Loucy (cell line): ENCODE results near the gene UBAP2.
A peak's percentile ranks its signal among the peaks of the same experiment; 100 is the strongest.

Experiments used
- H2AFZ ChIP-seq: fragments of 200-600 bp; sonication (generic); 2 replicates; pipeline ENCODE4 v1.6.0; 2016; ENCODE audit warnings: antibody characterized with exemption, mild to moderate bottlenecking, low read length, moderate library complexity
- H3F3A ChIP-seq: fragments of 200-600 bp; 2 replicates; pipeline ENCODE4 v1.6.0; 2016; ENCODE audit warnings: antibody characterized with exemption, low read depth, mild to moderate bottlenecking
- H3K27me3 ChIP-seq: fragments of 200-600 bp; sonication (generic); 2 replicates; pipeline ENCODE4 v1.6.1; 2014; ENCODE audit warnings: low read length, mild to moderate bottlenecking; ENCODE audit not compliant: insufficient read depth, poor library complexity, severe bottlenecking
- H3K36me3 ChIP-seq: fragments of 200-600 bp; sonication (generic); 2 replicates; pipeline ENCODE4 v1.6.1; 2016; ENCODE audit warnings: low read length; ENCODE audit not compliant: insufficient read depth
- H3K4me1 ChIP-seq: fragments of 200-600 bp; sonication (generic); 2 replicates; pipeline ENCODE4 v1.5.1; 2014; ENCODE audit warnings: low read length, mild to moderate bottlenecking; ENCODE audit not compliant: insufficient read depth, poor library complexity, severe bottlenecking
- H3K4me2 ChIP-seq: fragments of 200-600 bp; sonication (generic); 2 replicates; pipeline ENCODE4 v1.6.0; 2014; ENCODE audit warnings: antibody characterized with exemption, low read length, low read depth, mild to moderate bottlenecking; ENCODE audit not compliant: poor library complexity, severe bottlenecking
- H3K4me3 ChIP-seq: fragments of 200-600 bp; sonication (generic); 2 replicates; pipeline ENCODE4 v1.5.1; 2014; ENCODE audit warnings: low read length, mild to moderate bottlenecking, mixed read lengths; ENCODE audit not compliant: poor library complexity, severe bottlenecking
- H3K79me2 ChIP-seq: fragments of 200-600 bp; sonication (generic); 2 replicates; pipeline ENCODE4 v1.6.1; 2014; ENCODE audit warnings: low read length; ENCODE audit not compliant: insufficient read depth
- H3K9ac ChIP-seq: fragments of 200-600 bp; sonication (generic); 2 replicates; pipeline ENCODE4 v1.6.0; 2014; ENCODE audit warnings: mild to moderate bottlenecking, low read depth, low read length, moderate library complexity; ENCODE audit not compliant: poor library complexity, severe bottlenecking
- H3K9me2 ChIP-seq: fragments of 200-600 bp; sonication (generic); replicated peaks from 2 replicates; pipeline ENCODE4 v1.6.1; 2016; ENCODE audit warnings: low read depth, low read length, mixed read lengths
- H3K9me3 ChIP-seq: fragments of 200-600 bp; sonication (generic); 2 replicates; pipeline ENCODE4 v1.6.1; 2014; ENCODE audit warnings: mild to moderate bottlenecking, antibody characterized with exemption, low read length, low read depth; ENCODE audit not compliant: insufficient read depth
- H4K20me1 ChIP-seq: fragments of 200-600 bp; sonication (generic); 2 replicates; pipeline ENCODE4 v1.6.0; 2014; ENCODE audit warnings: antibody characterized with exemption, low read length, mild to moderate bottlenecking; ENCODE audit not compliant: insufficient read depth, poor library complexity, severe bottlenecking
- EZH2phosphoT487 ChIP-seq: fragments of 200-600 bp; IDR thresholded peaks from 2 replicates; pipeline ENCODE4 v1.6.1; 2018; ENCODE audit warnings: antibody characterized with exemption, mild to moderate bottlenecking, moderate library complexity, borderline replicate concordance
- TF ChIP-seq, protein P1 (sequence below): fragments of 200-600 bp; sonication (generic); conservative IDR thresholded peaks from 2 replicates; pipeline ENCODE4 v1.5.1; 2014; ENCODE audit warnings: mild to moderate bottlenecking, antibody characterized with exemption, low read length

The UBAP2 gene

DNA sequence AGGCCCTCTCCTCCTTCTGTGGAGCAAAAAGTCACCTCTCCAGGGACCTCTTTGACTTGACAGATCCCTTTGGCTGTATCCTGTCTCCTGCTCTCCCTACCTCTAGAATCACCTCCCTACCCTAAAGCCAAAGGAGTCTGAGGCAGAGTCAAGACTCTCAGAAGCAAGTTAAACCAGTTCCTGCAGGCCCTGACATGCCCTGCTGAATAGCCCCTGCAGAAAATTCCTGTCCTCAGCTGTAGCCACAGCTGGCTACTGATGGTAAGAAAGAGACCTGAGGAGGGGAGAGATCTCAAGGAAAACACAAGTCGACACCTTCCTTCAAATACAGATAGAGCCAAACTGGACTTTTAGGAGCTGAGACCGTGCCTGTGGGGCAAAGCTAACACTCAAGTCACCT is 23.7 kb upstream of the UBAP2 start:
- Histone ChIP-seq H4K20me1 (no peaks in the 10 kb centered on the region), H3K27me3 (no peaks in the 10 kb centered on the region), H3K9me3 (no peaks in the 10 kb centered on the region), H3K4me2 (no peak overlapping the region), H3K9me2 (no peaks in the 10 kb centered on the region), H3K4me3 (no peak overlapping the region), H3K4me1 (no peaks in the 10 kb centered on the region), H3K79me2 (no peaks in the 10 kb centered on the region), H2AFZ (peak overlapping the region; percentile 51; the same call in 1 of the 2 replicates), H3F3A (no peaks in the 10 kb centered on the region), H3K36me3 (no peaks in the 10 kb centered on the region), H3K9ac (peak overlapping the region; percentile 9)
- TF ChIP-seq, protein P1, sequence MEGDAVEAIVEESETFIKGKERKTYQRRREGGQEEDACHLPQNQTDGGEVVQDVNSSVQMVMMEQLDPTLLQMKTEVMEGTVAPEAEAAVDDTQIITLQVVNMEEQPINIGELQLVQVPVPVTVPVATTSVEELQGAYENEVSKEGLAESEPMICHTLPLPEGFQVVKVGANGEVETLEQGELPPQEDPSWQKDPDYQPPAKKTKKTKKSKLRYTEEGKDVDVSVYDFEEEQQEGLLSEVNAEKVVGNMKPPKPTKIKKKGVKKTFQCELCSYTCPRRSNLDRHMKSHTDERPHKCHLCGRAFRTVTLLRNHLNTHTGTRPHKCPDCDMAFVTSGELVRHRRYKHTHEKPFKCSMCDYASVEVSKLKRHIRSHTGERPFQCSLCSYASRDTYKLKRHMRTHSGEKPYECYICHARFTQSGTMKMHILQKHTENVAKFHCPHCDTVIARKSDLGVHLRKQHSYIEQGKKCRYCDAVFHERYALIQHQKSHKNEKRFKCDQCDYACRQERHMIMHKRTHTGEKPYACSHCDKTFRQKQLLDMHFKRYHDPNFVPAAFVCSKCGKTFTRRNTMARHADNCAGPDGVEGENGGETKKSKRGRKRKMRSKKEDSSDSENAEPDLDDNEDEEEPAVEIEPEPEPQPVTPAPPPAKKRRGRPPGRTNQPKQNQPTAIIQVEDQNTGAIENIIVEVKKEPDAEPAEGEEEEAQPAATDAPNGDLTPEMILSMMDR, result no peak
- TF ChIP-seq EZH2phosphoT487, result no peak

DNA sequence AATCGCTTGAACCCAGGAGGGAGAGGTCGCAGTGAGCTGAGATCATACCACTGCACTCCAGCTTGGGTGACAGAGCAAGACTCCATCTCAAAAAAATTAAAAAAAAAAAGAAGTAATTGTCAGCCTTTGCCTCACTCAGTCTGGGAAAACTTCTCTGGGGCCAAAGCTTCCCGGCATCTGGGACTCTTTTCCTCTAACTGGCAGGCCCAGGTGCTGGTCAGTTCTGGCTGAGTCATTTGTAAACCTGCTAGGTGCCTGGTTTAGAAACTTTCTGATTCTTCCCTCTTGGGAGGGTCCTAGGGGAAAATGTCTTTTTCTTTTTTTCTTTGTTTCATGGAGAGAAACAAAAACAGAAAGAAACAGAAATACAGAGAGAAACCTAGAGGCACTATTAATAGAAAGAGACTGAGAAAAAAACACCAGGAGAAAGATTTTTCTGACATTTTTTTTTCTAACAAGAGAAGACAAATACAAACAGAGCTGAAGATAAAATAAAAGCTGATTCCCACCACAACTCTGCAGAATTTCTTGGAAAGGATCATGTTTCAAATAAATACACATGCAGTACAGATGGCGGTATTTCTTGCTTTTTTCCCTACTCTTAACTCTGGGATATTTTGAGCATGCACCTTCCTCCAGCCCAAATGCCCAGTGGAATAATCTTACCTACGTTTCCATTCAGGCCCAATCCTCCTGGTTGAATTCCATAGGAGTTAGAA is 22.1 kb upstream of the UBAP2 start:
- Histone ChIP-seq H3K36me3 (no peaks in the 10 kb centered on the region), H3K79me2 (no peaks in the 10 kb centered on the region), H4K20me1 (no peaks in the 10 kb centered on the region), H3K4me1 (no peaks in the 10 kb centered on the region), H3F3A (no peaks in the 10 kb centered on the region), H3K9ac (no peak overlapping the region), H3K4me3 (no peak overlapping the region), H3K9me3 (no peaks in the 10 kb centered on the region), H3K4me2 (no peak overlapping the region), H3K27me3 (no peaks in the 10 kb centered on the region), H3K9me2 (no peaks in the 10 kb centered on the region), H2AFZ (no peak overlapping the region)
- TF ChIP-seq, protein P1, result no peak
- no peak for TF ChIP-seq EZH2phosphoT487

DNA sequence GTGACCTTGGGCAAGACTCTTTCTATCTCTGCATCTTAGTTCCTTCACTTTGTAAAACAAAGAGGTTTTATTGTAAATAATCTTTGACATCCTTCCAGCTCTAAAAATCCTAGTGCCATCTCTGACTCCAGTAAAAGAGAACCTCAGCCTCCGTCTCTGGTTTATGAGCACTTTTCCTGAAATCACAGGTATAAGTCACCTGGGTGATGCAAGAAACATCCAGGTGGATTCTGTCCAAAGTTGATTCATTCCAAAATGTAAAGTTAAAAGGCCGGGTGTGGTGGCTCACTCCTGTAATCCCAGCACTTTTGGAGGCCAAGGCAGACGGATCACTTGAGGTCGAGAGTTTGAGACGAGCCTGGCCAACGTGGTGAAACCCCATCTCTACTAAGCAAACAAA is 21.1 kb upstream of the UBAP2 start:
- Histone ChIP-seq H3K79me2 (no peaks in the 10 kb centered on the region), H2AFZ (no peak overlapping the region), H3K27me3 (no peaks in the 10 kb centered on the region), H3K4me3 (no peak overlapping the region), H3K4me1 (no peaks in the 10 kb centered on the region), H3K4me2 (no peak overlapping the region), H4K20me1 (no peaks in the 10 kb centered on the region), H3K9ac (no peak overlapping the region), H3K36me3 (no peaks in the 10 kb centered on the region), H3F3A (no peaks in the 10 kb centered on the region), H3K9me3 (no peaks in the 10 kb centered on the region), H3K9me2 (no peaks in the 10 kb centered on the region)
- TF ChIP-seq, protein P1, result no peak
- no peak for TF ChIP-seq EZH2phosphoT487
